GM12891 (cell line): Measurements from ENCODE around the gene ISG15.

ENCODE experiments used
- PAX5 ChIP-seq: IDR thresholded peaks from 2 replicates; pipeline ENCODE4 v1.6.1; 2011; ENCODE audit warnings: low read length, moderate library complexity, mild to moderate bottlenecking; ENCODE audit not compliant: insufficient read depth, severe bottlenecking
- POLR2A ChIP-seq: IDR thresholded peaks from 2 replicates; pipeline ENCODE4 v1.6.1; 2011; ENCODE audit warnings: low read depth, low read length, control low read depth
- POLR2AphosphoS5 ChIP-seq: IDR thresholded peaks from 2 replicates; pipeline ENCODE4 v1.6.1; 2011; ENCODE audit warnings: low read depth, low read length, control low read depth
- POU2F2 ChIP-seq: IDR thresholded peaks from 2 replicates; pipeline ENCODE4 v1.6.1; 2011; ENCODE audit warnings: low read depth, mild to moderate bottlenecking, control low read depth, low read length, moderate library complexity
- SPI1 ChIP-seq: IDR thresholded peaks from 2 replicates; pipeline ENCODE4 v1.6.1; 2011; ENCODE audit warnings: low read depth, low read length, control low read depth
- TAF1 ChIP-seq: IDR thresholded peaks from 2 replicates; pipeline ENCODE4 v1.6.1; 2011; ENCODE audit warnings: low read depth, low read length, control low read depth

DNA sequence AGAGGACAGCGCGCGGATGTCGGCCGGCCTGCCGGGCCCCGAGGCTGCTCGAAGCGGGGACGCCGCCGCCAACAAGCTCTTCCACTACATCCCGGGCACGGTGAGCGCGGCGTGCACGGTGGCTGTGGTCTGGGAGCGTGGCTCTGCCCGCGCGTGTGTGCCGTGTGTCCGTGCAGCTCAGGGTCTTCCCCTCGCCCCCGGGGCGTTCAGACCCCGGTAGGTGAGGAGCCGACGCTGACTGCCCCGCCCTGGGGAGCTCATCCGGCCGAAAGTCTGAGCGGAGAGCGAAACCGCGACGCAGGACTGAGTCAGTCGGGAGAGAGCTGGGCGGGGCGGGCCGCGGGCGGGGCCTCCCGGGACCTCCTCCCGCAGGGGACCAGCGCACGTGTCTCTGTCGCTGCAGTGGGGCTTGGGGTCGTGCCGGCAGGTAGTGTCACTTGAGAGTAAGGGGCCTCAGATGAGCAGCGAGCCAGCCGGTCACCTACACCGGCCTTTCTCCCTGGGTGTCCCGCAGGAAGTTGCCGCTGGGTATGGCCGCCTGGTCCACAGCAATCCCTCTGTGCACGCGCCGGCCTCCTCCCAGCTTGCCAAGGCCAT, 46.5 kb upstream of the ISG15 start:
- TF ChIP-seq POLR2AphosphoS5 (no peak), POLR2A (no peak), TAF1 (no peak), POU2F2 (no peak), SPI1 (no peak), PAX5 (no peak)
